Choroid plexus epithelial cell (primary cell): ENCODE data around the gene PSRC1.
"Not testable (repeated sequence)": the region's sequence is repeated elsewhere in the genome, so short reads cannot be mapped to it uniquely, and the experiment has no call there.

Experiments used
- DNase-seq: peaks from one replicate; pipeline ENCODE4 v3.0.0-alpha.2; 2010; ENCODE audit warnings: low read depth
- H3K4me3 ChIP-seq: 2 replicates; pipeline ENCODE4 v1.5.1; 2011; ENCODE audit warnings: low read depth, mild to moderate bottlenecking, control low read depth, low read length, moderate library complexity
- TF ChIP-seq, protein P1 (sequence below): conservative IDR thresholded peaks from 2 replicates; pipeline ENCODE4 v1.5.1; 2011; ENCODE audit warnings: low read depth, mild to moderate bottlenecking, control low read depth, inconsistent platforms, low read length, moderate library complexity

PSRC1 gene

DNA sequence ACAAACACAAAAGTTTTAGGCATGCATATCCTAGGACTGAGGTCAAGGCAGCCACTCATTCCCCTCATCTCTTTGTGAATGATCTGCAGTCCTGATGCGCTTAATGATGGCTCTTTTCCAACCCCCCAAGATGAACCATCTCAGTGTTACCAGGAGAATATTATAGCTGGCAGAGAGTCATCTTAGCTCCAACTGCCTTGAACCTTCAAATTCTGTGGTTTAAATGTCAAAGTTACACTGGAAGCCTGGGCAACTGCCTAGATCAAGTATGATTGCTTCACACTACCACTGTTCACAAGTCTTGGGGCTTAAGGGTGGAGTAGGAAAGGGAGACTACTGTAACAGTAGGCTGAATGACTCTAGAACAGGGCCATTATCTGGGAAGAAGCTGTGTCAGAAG is 31.9 kb upstream of the PSRC1 start:
- DNase-seq: peak; percentile 68
- H3K4me3 ChIP-seq: no peak overlapping the region
- TF ChIP-seq, protein P1, sequence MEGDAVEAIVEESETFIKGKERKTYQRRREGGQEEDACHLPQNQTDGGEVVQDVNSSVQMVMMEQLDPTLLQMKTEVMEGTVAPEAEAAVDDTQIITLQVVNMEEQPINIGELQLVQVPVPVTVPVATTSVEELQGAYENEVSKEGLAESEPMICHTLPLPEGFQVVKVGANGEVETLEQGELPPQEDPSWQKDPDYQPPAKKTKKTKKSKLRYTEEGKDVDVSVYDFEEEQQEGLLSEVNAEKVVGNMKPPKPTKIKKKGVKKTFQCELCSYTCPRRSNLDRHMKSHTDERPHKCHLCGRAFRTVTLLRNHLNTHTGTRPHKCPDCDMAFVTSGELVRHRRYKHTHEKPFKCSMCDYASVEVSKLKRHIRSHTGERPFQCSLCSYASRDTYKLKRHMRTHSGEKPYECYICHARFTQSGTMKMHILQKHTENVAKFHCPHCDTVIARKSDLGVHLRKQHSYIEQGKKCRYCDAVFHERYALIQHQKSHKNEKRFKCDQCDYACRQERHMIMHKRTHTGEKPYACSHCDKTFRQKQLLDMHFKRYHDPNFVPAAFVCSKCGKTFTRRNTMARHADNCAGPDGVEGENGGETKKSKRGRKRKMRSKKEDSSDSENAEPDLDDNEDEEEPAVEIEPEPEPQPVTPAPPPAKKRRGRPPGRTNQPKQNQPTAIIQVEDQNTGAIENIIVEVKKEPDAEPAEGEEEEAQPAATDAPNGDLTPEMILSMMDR: no peak

- peak; percentile 51 for DNase-seq
- TF ChIP-seq, protein P1: no peak
- no peak overlapping the region for H3K4me3 ChIP-seq
Observed at GRCh38 chr1:109312978-109313775, 30.2 kb upstream of the PSRC1 start.

- DNase-seq: no peak
- no peak overlapping the region for H3K4me3 ChIP-seq
- TF ChIP-seq, protein P1: no peak
Observed at GRCh38 chr1:109312246-109312645, 29.3 kb upstream of the PSRC1 start.

GRCh38 chr1:109309347-109309746 is 26.4 kb upstream of the PSRC1 start:
- TF ChIP-seq, protein P1: no peak
- no peak for DNase-seq

DNA sequence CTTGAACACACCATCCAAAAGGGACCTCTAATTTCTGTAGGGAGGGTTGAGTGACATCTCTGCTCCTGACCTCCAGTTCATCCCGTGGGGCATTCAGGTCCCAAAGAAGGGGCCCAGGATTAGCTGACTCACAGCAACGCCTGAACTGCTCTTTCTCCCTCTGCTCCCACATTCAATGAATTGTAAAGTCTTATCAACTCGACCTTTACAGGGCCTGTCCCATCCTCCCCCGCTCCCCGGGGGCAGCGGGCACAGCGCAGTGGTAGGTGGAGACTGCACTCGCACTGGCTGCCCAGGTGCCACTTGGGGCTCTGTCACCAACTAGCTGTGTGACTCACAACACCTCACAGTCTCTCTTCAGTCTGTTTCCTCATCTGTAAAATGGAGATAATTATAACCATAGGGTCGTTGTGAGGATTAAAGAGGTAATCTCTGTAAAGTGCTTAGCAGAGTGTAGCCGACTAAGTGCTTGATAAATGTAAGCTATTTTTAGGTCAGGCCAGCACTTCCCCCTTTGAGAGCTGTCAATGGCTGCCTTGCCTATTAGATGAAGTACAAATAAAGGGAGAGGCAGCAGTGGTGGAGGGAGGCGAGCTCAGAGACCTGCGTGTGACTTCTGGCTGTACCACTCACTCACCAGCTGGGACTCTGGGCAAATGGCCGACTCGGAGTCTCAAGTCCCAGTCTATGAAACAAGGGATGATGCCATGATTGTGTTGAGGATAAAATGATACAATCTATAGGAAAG is 24.5 kb upstream of the PSRC1 start:
- TF ChIP-seq, protein P1: no peak
- no peak for DNase-seq
- no peak overlapping the region for H3K4me3 ChIP-seq

More at GRCh38 chr1:109309347-109309746, 26.4 kb upstream of the PSRC1 start:
- H3K4me3 ChIP-seq: no peak overlapping the region

DNA sequence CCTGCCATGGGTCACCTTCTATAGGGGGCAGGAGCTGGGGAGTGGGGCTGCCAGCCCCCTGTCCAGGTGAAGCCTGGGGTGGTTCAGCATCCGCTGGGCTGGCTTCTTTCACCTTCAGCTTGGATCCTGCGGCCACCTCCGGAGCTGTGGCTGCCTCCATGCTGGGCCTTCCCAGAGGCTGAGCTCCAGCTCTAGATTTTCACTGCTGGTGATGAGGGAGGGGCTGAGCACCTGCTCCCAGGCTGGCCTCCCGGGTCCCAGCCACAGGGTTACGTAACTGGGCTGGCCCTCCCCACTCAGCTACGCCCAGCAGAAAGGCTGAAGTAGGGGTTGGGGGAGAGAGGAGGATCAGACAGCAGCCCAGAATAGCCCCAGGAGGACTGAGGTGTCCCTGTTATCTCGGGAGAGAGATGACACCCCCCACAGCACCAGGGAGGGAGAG is 23.9 kb upstream of the PSRC1 start, which contains the start of gene MYBPHL:
Gene MYBPHL, minus strand, starts transcription at position 180 of the 442 bp plus-strand sequence. Its CDS starts 20 bp downstream, at position 160.
- DNase-seq: no peak
- H3K4me3 ChIP-seq: no peak within 1 kb of the TSS
- TF ChIP-seq, protein P1: no peak

- not testable (repeated sequence) for H3K4me3 ChIP-seq
- DNase-seq: peak; percentile 19
Observed at GRCh38 chr1:109305991-109306390, 23.0 kb upstream of the PSRC1 start.
